Measurements from ENCODE around the gene HERPUD1. TPM values are rescaled to one million over a fixed set of nuclear protein-coding genes. Genes with fewer than 3 reads are reported as not detected.

Gene HERPUD1
- total and polyA plus RNA-seq, 2 of the 13 experiments (the other 11 are each of a cell fraction or from before 2014, with no cell fraction given) = 96.2 to 323 TPM

DNA sequence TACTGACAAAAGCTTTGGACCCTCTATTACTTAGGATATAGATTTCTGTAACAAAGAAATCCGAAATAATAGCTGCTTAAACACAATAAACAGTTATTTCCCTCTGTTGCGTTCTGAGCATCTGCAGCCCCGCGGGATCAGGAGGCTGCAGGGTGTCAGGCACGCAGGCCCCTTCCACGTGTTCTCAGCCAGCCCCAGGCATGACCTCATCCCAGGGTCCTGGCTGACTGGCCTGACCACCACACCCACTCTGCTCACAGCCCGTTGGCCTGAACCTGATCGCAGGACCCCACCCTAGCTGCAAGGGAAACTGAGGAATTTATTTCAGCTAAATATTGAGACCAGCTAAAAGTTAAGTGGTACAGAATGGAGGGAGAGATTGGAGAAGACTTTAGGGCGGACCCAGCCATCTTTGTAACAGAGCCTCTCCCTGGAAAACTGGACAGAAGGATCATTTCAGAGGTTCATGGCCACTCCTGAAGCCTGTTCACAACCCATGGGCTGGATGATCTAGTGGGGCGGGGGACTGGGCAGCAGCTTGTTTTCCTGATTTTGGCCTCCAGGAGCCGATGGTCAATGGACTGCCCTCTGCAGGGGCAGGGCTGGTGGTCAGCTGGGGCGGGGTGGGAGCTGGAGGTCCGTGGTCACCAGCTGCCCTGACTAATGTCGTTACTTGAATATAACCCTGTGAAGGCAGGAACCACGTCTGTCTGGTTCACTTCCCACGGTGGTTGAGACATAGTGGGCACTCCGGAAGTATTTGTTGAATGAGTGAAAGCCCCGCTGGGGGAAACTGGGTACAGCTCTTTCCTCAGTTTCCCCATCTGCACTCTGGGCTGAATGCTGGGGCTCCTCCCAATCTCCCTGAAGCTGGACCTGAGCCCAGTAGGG, 40.7 kb downstream of the HERPUD1 start (continued):
- TF ChIP-seq ZNF781 (CRISPR knock-in tag; IDR thresholded peaks at IDR 0.05; ENCODE audit: borderline replicate concordance, not compliant biosample characterization) (no peak), ZNF713 (CRISPR knock-in tag; IDR thresholded peaks at IDR 0.05) (no peak), SNAPC5 (CRISPR knock-in tag; IDR thresholded peaks at IDR 0.05; ENCODE audit: borderline replicate concordance) (no peak), MXI1 (IDR thresholded peaks at IDR 0.05; ENCODE audit: borderline replicate concordance, low read depth, low read length) (peak; percentile 31; the same call in 1 of the 3 replicates), MEIS1 (CRISPR knock-in tag; IDR thresholded peaks at IDR 0.05; ENCODE audit: borderline replicate concordance) (no peak), ZBTB3 (CRISPR knock-in tag; IDR thresholded peaks at IDR 0.05; ENCODE audit: borderline replicate concordance, low read depth) (no peak), MYNN (CRISPR knock-in tag; IDR thresholded peaks at IDR 0.05; ENCODE audit: low read depth) (no peak), ETS1 (CRISPR knock-in tag; IDR thresholded peaks at IDR 0.05) (no peak), ZBED4 (CRISPR knock-in tag; IDR thresholded peaks at IDR 0.05; ENCODE audit: borderline replicate concordance) (peak; percentile 17; the same call in 1 of the 2 replicates)
- TF ChIP-seq, protein P1, sequence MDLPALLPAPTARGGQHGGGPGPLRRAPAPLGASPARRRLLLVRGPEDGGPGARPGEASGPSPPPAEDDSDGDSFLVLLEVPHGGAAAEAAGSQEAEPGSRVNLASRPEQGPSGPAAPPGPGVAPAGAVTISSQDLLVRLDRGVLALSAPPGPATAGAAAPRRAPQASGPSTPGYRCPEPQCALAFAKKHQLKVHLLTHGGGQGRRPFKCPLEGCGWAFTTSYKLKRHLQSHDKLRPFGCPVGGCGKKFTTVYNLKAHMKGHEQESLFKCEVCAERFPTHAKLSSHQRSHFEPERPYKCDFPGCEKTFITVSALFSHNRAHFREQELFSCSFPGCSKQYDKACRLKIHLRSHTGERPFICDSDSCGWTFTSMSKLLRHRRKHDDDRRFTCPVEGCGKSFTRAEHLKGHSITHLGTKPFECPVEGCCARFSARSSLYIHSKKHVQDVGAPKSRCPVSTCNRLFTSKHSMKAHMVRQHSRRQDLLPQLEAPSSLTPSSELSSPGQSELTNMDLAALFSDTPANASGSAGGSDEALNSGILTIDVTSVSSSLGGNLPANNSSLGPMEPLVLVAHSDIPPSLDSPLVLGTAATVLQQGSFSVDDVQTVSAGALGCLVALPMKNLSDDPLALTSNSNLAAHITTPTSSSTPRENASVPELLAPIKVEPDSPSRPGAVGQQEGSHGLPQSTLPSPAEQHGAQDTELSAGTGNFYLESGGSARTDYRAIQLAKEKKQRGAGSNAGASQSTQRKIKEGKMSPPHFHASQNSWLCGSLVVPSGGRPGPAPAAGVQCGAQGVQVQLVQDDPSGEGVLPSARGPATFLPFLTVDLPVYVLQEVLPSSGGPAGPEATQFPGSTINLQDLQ (CRISPR knock-in tag; IDR thresholded peaks at IDR 0.05) = no peak
- TF ChIP-seq, protein P2, sequence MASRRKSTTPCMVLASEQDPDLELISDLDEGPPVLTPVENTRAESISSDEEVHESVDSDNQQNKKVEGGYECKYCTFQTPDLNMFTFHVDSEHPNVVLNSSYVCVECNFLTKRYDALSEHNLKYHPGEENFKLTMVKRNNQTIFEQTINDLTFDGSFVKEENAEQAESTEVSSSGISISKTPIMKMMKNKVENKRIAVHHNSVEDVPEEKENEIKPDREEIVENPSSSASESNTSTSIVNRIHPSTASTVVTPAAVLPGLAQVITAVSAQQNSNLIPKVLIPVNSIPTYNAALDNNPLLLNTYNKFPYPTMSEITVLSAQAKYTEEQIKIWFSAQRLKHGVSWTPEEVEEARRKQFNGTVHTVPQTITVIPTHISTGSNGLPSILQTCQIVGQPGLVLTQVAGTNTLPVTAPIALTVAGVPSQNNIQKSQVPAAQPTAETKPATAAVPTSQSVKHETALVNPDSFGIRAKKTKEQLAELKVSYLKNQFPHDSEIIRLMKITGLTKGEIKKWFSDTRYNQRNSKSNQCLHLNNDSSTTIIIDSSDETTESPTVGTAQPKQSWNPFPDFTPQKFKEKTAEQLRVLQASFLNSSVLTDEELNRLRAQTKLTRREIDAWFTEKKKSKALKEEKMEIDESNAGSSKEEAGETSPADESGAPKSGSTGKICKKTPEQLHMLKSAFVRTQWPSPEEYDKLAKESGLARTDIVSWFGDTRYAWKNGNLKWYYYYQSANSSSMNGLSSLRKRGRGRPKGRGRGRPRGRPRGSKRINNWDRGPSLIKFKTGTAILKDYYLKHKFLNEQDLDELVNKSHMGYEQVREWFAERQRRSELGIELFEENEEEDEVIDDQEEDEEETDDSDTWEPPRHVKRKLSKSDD (CRISPR knock-in tag; IDR thresholded peaks at IDR 0.05; ENCODE audit: low read depth) = no peak
- TF ChIP-seq, protein P3, sequence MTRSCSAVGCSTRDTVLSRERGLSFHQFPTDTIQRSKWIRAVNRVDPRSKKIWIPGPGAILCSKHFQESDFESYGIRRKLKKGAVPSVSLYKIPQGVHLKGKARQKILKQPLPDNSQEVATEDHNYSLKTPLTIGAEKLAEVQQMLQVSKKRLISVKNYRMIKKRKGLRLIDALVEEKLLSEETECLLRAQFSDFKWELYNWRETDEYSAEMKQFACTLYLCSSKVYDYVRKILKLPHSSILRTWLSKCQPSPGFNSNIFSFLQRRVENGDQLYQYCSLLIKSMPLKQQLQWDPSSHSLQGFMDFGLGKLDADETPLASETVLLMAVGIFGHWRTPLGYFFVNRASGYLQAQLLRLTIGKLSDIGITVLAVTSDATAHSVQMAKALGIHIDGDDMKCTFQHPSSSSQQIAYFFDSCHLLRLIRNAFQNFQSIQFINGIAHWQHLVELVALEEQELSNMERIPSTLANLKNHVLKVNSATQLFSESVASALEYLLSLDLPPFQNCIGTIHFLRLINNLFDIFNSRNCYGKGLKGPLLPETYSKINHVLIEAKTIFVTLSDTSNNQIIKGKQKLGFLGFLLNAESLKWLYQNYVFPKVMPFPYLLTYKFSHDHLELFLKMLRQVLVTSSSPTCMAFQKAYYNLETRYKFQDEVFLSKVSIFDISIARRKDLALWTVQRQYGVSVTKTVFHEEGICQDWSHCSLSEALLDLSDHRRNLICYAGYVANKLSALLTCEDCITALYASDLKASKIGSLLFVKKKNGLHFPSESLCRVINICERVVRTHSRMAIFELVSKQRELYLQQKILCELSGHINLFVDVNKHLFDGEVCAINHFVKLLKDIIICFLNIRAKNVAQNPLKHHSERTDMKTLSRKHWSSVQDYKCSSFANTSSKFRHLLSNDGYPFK (CRISPR knock-in tag; IDR thresholded peaks at IDR 0.05; ENCODE audit: borderline replicate concordance) = peak; percentile 10; the same call in 1 of the 2 replicates
